Hematopoietic multipotent progenitor cell treated with erythropoietin and hydrocortisone succinate and interleukin-3 and kit ligand, for 6 days (in vitro differentiated cells): Measurements from ENCODE around the gene CSGALNACT2.
"Not testable (repeated sequence)": the region's sequence is repeated elsewhere in the genome, so short reads cannot be mapped to it uniquely, and the experiment has no call there.

ENCODE experiments used
- DNase-seq: peaks from one replicate; pipeline ENCODE4 v3.0.0-alpha.2; 2015

Gene CSGALNACT2

GRCh38 chr10:43218206-43218950, 80.1 kb downstream of the CSGALNACT2 start:
- no peak for DNase-seq

DNA sequence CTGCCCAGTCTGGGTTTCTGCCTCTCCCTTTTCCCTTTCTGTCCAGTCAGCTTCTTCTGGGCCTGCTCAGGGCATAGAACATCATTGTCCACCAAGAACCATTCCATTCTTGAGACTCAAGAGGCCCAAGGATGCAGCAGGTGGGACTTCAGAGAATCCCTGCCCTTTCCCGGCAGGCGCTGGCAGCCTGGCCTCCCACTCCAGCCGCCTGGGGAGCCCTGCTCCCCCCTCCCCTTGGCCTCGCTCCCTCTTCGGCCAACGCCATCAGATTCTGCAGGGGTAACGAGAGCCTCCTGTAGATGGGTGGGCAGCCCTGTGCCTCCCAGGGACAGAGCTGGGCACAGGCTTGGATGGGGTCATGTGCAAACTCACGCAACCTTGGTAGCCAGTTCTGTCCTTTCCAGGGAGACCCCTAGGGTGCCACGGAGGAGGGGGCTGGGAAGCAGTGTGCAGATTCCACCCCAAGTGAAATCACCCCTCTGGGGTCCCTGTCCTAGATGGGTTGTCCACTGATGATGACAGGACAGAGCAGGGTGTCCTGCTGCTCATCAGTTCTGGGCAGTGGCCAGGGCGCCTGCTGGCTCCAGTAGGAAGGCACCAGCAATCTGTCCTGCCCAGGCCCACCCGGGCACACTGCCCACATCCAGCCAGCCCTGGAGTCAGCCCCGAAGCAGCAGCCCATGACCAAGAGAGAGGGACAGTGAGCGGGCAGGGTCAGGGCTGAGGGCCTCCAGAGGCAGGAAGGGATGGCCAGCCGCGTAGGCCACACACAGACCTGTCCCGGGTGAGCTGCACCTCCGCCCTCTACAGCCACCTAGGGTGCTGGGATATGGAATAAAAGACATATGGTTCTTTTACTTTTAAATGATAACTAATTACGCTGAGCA, 80.9 kb downstream of the CSGALNACT2 start:
- no peak for DNase-seq

DNA sequence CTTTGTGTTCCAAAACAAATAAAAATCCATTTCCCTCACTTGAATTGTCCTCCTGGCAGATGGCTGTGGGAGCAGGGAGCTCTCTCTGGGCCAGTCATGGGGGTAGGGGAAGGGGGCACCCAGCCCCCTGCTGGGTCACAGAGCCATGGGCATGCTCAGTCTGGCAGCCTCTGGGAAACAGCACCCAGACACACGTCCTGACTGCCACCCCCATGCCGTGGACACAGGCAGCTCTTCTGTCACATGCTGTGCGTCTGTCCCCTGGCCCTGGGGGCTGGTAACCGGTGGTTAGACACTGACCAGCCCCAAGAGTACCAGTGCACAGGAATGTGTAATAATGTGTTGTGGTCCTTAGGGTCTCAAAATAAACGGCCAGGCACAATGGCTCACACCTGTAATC, 81.6 kb downstream of the CSGALNACT2 start:
- no peak for DNase-seq

DNA sequence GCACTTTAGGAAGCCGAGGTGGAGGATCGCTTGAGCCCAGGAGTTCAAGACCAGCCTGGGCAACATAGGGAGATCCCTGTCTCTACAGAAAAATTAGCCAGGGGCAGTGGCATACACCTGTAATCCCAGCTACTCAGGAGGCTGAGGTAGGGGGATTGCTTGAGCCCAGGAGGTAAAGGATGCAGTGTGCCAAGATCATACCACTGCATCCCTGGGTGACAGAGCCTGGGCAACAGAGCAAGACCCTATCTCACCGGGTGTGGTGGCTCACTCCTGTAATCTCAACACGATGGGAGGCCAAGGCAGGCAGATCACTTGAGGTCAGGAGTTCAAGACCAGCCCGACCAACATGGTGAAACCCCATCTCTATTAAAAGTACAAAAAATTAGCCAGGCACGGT, 82.0 kb downstream of the CSGALNACT2 start:
- not testable (repeated sequence) for DNase-seq

GRCh38 chr10:43220657-43221418, 82.6 kb downstream of the CSGALNACT2 start:
- no peak for DNase-seq

DNA sequence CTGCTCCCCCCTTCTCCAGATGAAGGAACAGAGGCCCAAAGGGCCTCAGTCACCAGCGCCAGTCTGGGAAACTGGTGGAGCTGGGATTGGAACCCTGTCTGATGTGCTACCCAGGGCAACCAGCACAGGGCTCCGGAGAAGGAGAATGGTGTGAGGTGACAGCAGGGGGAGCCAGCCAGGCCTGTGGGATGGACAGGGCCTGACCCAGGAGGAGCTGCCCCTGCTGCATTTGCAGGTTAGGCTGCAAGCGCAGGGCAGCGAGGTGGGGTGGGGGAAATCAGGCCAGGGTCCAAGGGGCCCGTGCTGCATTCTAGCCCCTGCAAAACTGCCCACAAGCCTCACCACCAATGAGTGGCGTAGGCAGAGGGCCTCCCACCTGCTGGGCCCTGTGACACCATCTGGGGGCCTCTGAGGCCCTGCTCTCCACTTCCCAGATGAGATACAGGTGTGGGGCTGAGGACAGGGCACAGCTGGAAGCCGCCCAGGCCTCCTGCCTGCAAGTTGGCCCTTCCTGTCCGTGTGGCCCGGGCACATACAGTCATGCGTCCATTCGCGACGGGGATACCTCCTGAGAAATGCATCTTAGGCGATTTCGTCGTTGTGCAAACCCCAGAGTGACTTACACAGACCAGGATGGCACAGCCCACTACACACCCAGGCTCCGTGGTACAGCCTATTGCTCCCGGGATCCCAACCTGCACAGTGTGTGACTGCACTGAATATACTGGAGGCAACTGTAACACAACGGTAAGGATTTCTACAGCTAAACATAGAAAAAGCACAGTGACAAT, 83.4 kb downstream of the CSGALNACT2 start:
- DNase-seq = peak; percentile 27

GRCh38 chr10:43222210-43222720, 84.0 kb downstream of the CSGALNACT2 start:
- DNase-seq = no peak

GRCh38 chr10:43223056-43223455, 84.8 kb downstream of the CSGALNACT2 start:
- DNase-seq = no peak

- no peak for DNase-seq
Observed at GRCh38 chr10:43224321-43224720, 86.1 kb downstream of the CSGALNACT2 start.

GRCh38 chr10:43225004-43225786, 87.0 kb downstream of the CSGALNACT2 start:
- DNase-seq = no peak

DNA sequence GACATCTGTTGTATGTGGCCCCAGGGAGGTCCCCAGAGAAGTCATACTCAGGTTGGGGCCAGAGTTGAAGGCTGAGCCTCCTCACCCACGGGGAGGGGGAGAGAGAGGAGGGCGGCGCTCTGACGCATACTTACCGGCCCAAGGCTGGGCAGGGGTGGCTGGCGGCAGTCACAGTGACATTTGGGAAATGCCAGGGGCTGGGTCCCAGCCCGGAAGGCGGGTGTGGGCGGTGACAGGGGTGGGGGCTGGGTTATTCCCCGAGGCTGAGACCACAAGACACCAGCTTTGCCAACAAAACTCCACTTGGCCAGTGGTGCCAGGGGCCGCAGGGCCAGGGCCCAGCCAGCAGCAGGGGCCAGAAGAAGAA, 87.5 kb downstream of the CSGALNACT2 start:
- DNase-seq = no peak

DNA sequence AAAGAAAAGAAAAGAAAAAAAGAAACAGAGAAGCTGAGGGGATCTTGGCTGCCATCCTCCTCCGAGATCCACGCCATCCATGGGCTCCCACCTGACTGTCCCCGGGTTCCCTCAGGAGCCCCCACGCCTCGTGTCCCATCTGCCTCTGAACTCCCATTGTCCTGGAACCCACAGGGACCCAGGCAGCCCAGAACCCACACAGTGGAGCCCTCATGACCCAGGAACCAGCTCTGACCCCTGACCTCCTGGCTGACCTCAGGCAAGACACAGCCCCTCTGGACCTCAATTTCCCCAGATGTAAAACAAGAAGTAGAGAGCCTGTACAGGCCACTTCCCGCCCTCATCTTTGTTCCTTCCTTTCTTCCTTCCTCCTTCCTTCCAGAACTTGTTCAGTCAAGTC, 88.2 kb downstream of the CSGALNACT2 start:
- DNase-seq = no peak

DNA sequence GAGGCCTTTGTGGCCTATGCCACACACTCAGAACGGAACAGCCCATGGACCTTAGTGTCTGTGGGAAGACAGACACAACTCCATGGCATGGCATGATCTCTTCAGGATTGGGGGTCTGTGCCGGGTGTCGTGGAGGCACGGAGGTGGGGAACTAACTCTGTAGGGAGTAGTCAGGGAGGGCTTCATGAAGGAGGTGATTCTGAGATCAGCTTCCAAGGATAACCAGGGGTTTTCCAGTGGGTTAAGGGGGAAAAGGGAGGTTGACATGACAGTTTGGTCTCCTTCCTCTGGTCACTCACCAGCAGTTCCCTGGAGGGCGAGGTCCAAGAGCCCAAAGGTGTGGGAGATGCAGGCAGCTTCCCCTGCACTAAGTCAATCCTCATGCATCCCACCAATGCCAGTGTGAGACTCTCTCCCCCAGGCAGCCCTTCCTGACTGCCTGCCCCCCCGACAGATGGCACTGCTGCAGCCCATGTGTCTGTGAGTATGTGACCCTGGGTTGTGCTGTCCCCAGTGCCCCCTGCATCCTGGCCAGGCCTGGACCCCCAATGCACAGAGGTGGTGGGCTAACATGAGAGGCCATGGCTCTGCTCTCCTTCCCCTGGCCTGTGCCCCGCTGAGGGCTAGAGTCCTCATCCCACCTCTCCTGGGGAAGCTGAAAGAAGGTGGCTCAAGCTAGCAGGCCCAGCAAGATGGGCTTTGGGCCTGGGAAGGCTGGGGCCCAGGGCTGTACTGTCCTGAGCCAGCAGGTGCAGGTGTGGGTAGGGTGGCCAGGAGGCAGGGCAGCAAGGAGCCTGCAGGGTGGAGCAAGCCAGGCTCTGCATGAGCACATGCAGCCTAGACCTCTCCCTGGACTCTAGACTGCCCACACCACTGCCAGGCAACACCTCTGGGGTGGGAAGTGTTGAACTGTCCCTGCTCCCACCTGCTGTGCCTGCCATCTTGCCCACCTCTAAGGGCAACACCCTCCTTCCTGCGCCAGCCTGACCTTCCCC, 88.9 kb downstream of the CSGALNACT2 start:
- no peak for DNase-seq

GRCh38 chr10:43227911-43228782, 89.9 kb downstream of the CSGALNACT2 start:
- DNase-seq = no peak

DNA sequence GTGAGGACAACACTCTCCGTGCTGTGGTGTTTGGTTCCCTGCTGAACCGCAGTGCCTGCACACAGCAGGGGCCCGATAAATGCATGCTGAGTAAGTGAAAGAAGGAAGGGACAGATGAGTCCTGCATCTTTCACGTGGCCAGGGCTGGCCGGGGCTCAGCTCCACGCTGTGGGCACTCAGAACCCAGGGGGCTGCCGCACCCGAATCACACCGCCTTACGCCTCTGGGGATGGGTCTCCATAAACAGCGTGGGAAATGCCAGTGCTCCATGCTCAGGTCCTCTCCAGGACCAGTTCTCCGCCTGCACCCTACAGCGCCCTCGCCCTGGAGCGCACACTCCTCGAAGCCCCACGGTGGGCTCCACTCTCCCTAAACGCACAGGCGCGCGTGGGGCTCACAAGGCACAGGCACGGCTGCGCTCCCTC, 90.5 kb downstream of the CSGALNACT2 start:
- no peak for DNase-seq

- DNase-seq = peak; percentile 38
Observed at GRCh38 chr10:43229208-43230061, 91.2 kb downstream of the CSGALNACT2 start.

- no peak for DNase-seq
Observed at GRCh38 chr10:43230101-43230908, 92.1 kb downstream of the CSGALNACT2 start.
